ENCODE data around the gene SLC34A1.

SLC34A1 gene

GRCh38 chr5:177447066-177447610, 62.9 kb downstream of the SLC34A1 start:
- Histone ChIP-seq H3K4me2 (ENCODE audit: low read depth, low read length, poor library complexity, severe bottlenecking) (peak overlapping the region; percentile 51), H3K27me3 (ENCODE audit: low read length) (no peaks in the 10 kb centered on the region), H4K20me1 (ENCODE audit: low read depth, low read length) (no peaks in the 10 kb centered on the region), H3K9me3 (ENCODE audit: insufficient read depth, low read length) (no peaks in the 10 kb centered on the region), H3K9me2 (replicated peaks; ENCODE audit: insufficient read depth, low read length) (no peaks in the 10 kb centered on the region), H3K9ac (ENCODE audit: low read length) (peak overlapping the region; percentile 61), H3K4me3 (ENCODE audit: insufficient read depth, low read length, poor library complexity, severe bottlenecking) (peak overlapping the region; percentile 75), H3K79me2 (ENCODE audit: insufficient read depth, low read length) (no peaks in the 10 kb centered on the region), H3F3A (ENCODE audit: insufficient read depth) (peaks cover 21% of the 10 kb centered on the region), H2AFZ (ENCODE audit: low read depth, low read length, severe bottlenecking) (no peak overlapping the region), H3K36me3 (ENCODE audit: low read length) (no peaks in the 10 kb centered on the region), H3K27ac (ENCODE audit: low read depth, low read length) (no peak overlapping the region)
- TF ChIP-seq CTCF (IDR thresholded peaks at IDR 0.05; ENCODE audit: insufficient read depth, low read length, poor library complexity, severe bottlenecking) (no peak), EZH2phosphoT487 (conservative IDR thresholded peaks at IDR 0.05; ENCODE audit: low read length) (no peak)

GRCh38 chr5:177447611-177448243, 63.5 kb downstream of the SLC34A1 start:
- Histone ChIP-seq H2AFZ (ENCODE audit: low read depth, low read length, severe bottlenecking) (no peak overlapping the region), H3K27ac (ENCODE audit: low read depth, low read length) (no peak overlapping the region), H3F3A (ENCODE audit: insufficient read depth) (peaks cover 21% of the 10 kb centered on the region)

More at GRCh38 chr5:177447611-177448243, 63.5 kb downstream of the SLC34A1 start:
- Histone ChIP-seq H3K79me2 (ENCODE audit: insufficient read depth, low read length) (no peaks in the 10 kb centered on the region), H4K20me1 (ENCODE audit: low read depth, low read length) (no peaks in the 10 kb centered on the region), H3K36me3 (ENCODE audit: low read length) (no peaks in the 10 kb centered on the region), H3K9me2 (replicated peaks; ENCODE audit: insufficient read depth, low read length) (no peaks in the 10 kb centered on the region), H3K9ac (ENCODE audit: low read length) (0 out of 2 replicates have a peak overlapping the region, but pooled peaks have one; percentile 3), H3K4me2 (ENCODE audit: low read depth, low read length, poor library complexity, severe bottlenecking) (peak overlapping the region; percentile 23), H3K27me3 (ENCODE audit: low read length) (no peaks in the 10 kb centered on the region), H3K9me3 (ENCODE audit: insufficient read depth, low read length) (no peaks in the 10 kb centered on the region), H3K4me3 (ENCODE audit: insufficient read depth, low read length, poor library complexity, severe bottlenecking) (no peak overlapping the region)
- TF ChIP-seq CTCF (IDR thresholded peaks at IDR 0.05; ENCODE audit: insufficient read depth, low read length, poor library complexity, severe bottlenecking) (no peak), EZH2phosphoT487 (conservative IDR thresholded peaks at IDR 0.05; ENCODE audit: low read length) (no peak)

Measured in SU-DHL-6 (cell line).